ENCODE measurements around the gene TPSAB1.
"Not testable (repeated sequence)": the region's sequence is repeated elsewhere in the genome, so short reads cannot be mapped to it uniquely, and the experiment has no call there.

The TPSAB1 gene

GRCh38 chr16:1245452-1246020, 5.0 kb downstream of the TPSAB1 start:
- H3K4me3 ChIP-seq (ENCODE audit: low read depth, low read length) = no peak overlapping the region
- no peak for TF ChIP-seq CTCF (IDR thresholded peaks at IDR 0.05; ENCODE audit: insufficient read depth, low read depth, low read length, missing control alignments)
- DNase-seq (ENCODE audit: low read depth) = no peak

GRCh38 chr16:1247903-1248537, 7.5 kb downstream of the TPSAB1 start:
- H3K4me3 ChIP-seq (ENCODE audit: low read depth, low read length); DNase-seq (ENCODE audit: low read depth): not testable (repeated sequence)

GRCh38 chr16:1249031-1249755, 8.7 kb downstream of the TPSAB1 start:
- not testable (repeated sequence) for H3K4me3 ChIP-seq (ENCODE audit: low read depth, low read length); DNase-seq (ENCODE audit: low read depth)

GRCh38 chr16:1253701-1254364, 13.3 kb downstream of the TPSAB1 start:
- not testable (repeated sequence) for H3K4me3 ChIP-seq (ENCODE audit: low read depth, low read length); DNase-seq (ENCODE audit: low read depth)

- DNase-seq (ENCODE audit: low read depth); H3K4me3 ChIP-seq (ENCODE audit: low read depth, low read length): not testable (repeated sequence)
Measured at GRCh38 chr16:1254821-1255220, 14.3 kb downstream of the TPSAB1 start.

- DNase-seq (ENCODE audit: low read depth) = not testable (repeated sequence)
Measured at GRCh38 chr16:1255276-1256122, 15.0 kb downstream of the TPSAB1 start, which contains the start of gene TPSD1. TPSD1 (plus strand) TSS chr16:1256069; CDS start chr16:1256281, 212 bp downstream.

GRCh38 chr16:1256296-1256873, 15.9 kb downstream of the TPSAB1 start:
- DNase-seq (ENCODE audit: low read depth); H3K4me3 ChIP-seq (ENCODE audit: low read depth, low read length): not testable (repeated sequence)

More at GRCh38 chr16:1255276-1256122, 15.0 kb downstream of the TPSAB1 start, which contains the start of gene TPSD1:
- not testable (repeated sequence) for H3K4me3 ChIP-seq (ENCODE audit: low read depth, low read length)

- no peak for DNase-seq (ENCODE audit: low read depth)
- TF ChIP-seq CTCF (IDR thresholded peaks at IDR 0.05; ENCODE audit: insufficient read depth, low read depth, low read length, missing control alignments) = no peak
- H3K4me3 ChIP-seq (ENCODE audit: low read depth, low read length) = no peak overlapping the region
Measured at GRCh38 chr16:1256874-1257322, 16.4 kb downstream of the TPSAB1 start.

- no peak for DNase-seq (ENCODE audit: low read depth)
- TF ChIP-seq CTCF (IDR thresholded peaks at IDR 0.05; ENCODE audit: insufficient read depth, low read depth, low read length, missing control alignments) = no peak
- H3K4me3 ChIP-seq (ENCODE audit: low read depth, low read length) = no peak overlapping the region
Measured at GRCh38 chr16:1257561-1258224, 17.2 kb downstream of the TPSAB1 start.
